HCT116 (cell line): ENCODE results near the gene BZW2. TPM values are rescaled to one million over a fixed set of nuclear protein-coding genes. Genes with fewer than 3 reads are reported as not detected.

Experiments used
- ATAC-seq: fragments of 200-7000 bp; cut with Tn5 transposase; 2 replicates; pipeline ENCODE4 v1.9.1; 2020; ENCODE audit warnings: mild to moderate bottlenecking, moderate library complexity
- BruUV-seq: library from RNA; stranded (reverse); fragments of 400-500 nt; replicated peaks from 2 replicates; lab custom pipeline; 2021; lab: Mats Ljungman, UMichigan
- CTCF ChIA-PET: fragments of 300-600 bp; sonication (Branson Sonifier 250); formaldehyde crosslinking; loops from one replicate; lab custom pipeline; 2021; ENCODE audit warnings: antibody characterized with exemption; lab: Charles Lee
- POLR2A ChIA-PET: fragments of 300-600, 350-600 bp; sonication (Branson Sonifier 250); formaldehyde crosslinking; loops from one replicate; lab custom pipeline; 2021; ENCODE audit warnings: antibody characterized with exemption; lab: Charles Lee
- RAD21 ChIA-PET, 2 experiments: fragments of 300-600 bp; sonication (Branson Sonifier 250); formaldehyde crosslinking; loops; one replicate each; lab custom pipeline; 2023; ENCODE audit warnings: low total read pairs in 2 of 2; ENCODE audit not compliant: uncharacterized antibody in 2 of 2, unreplicated experiment in 2 of 2, low non-redundant PET in 1 of 2; lab: Charles Lee
- DNase-seq: peaks from one replicate; pipeline ENCODE4 v3.0.0-alpha.2; 2010; ENCODE audit warnings: low read depth, low spot score
- H2AFZ ChIP-seq: fragments of 200-600 bp; shearing (Covaris generic), sonication (generic); 2 replicates; pipeline ENCODE4 v1.6.1; 2017; ENCODE audit warnings: low read depth, mixed run types, mixed read lengths, antibody characterized with exemption, low read length; ENCODE audit not compliant: poor library complexity, severe bottlenecking
- H3K27ac ChIP-seq: 2 replicates; pipeline ENCODE4 v1.5.1; 2012; ENCODE audit warnings: low read depth, low read length
- H3K27me3 ChIP-seq: fragments of 200-600 bp; sonication (generic); 2 replicates; pipeline ENCODE4 v1.6.1; 2016; ENCODE audit warnings: mixed run types, low read length, mixed read lengths; ENCODE audit not compliant: insufficient read depth
- H3K36me3 ChIP-seq, 2 experiments: fragments of 200-500 bp in 1 of 2; fragments of 200-600 bp in 1 of 2; sonication (Bioruptor generic) in 1 of 2; sonication (generic) in 1 of 2; 2 replicates each; pipeline versions ENCODE4 v1.5.1 to v1.6.1; 2014 to 2016; ENCODE audit warnings: low read length in 2 of 2, inconsistent platforms in 1 of 2, mixed read lengths in 1 of 2, mixed run types in 1 of 2; ENCODE audit not compliant: insufficient read depth in 2 of 2, control insufficient read depth in 1 of 2
- H3K4me1 ChIP-seq, 2 experiments: fragments of 200-600 bp in 1 of 2; sonication (generic) in 1 of 2; 2 replicates each; pipeline versions ENCODE4 v1.5.1 to v1.6.1; 2012 to 2017; ENCODE audit warnings: low read length in 2 of 2, inconsistent platforms in 1 of 2, mild to moderate bottlenecking in 1 of 2, mixed read lengths in 1 of 2, mixed run types in 1 of 2, moderate library complexity in 1 of 2; ENCODE audit not compliant: insufficient read depth in 2 of 2, control insufficient read depth in 1 of 2
- H3K4me2 ChIP-seq: fragments of 200-600 bp; sonication (generic); 2 replicates; pipeline ENCODE4 v1.6.1; 2017; ENCODE audit warnings: mixed run types, low read length, mixed read lengths
- H3K4me3 ChIP-seq, 2 experiments: fragments of 200-600 bp in 1 of 2; sonication (generic) in 1 of 2; replicated peaks in 1 of 2; 2 replicates each; pipeline ENCODE4 v1.5.1; 2011 to 2016; ENCODE audit warnings: low read length in 2 of 2, control low read depth in 1 of 2, low read depth in 1 of 2, mild to moderate bottlenecking in 1 of 2, mixed read lengths in 1 of 2, mixed run types in 1 of 2
- H3K79me2 ChIP-seq: fragments of 200-600 bp; sonication (generic); 2 replicates; pipeline ENCODE4 v1.6.1; 2017; ENCODE audit warnings: mild to moderate bottlenecking, mixed run types, low read length, moderate library complexity, mixed read lengths; ENCODE audit not compliant: insufficient read depth
- H3K9ac ChIP-seq: fragments of 200-600 bp; sonication (generic); 2 replicates; pipeline ENCODE4 v1.6.1; 2016; ENCODE audit warnings: low read length, mixed read lengths
- H3K9me2 ChIP-seq: fragments of 200-600 bp; sonication (generic), shearing (Covaris generic); 2 replicates; pipeline ENCODE4 v1.6.1; 2017; ENCODE audit warnings: mixed run types, mild to moderate bottlenecking, moderate library complexity; ENCODE audit not compliant: insufficient read depth
- H3K9me3 ChIP-seq, 2 experiments: fragments of 200-500 bp in 1 of 2; fragments of 200-600 bp in 1 of 2; sonication (Bioruptor generic) in 1 of 2; sonication (generic) in 1 of 2; 2 replicates each; pipeline ENCODE4 v1.6.1; 2014 to 2017; ENCODE audit warnings: low read length in 2 of 2, mixed read lengths in 2 of 2, inconsistent platforms in 1 of 2, low read depth in 1 of 2, mild to moderate bottlenecking in 1 of 2, mixed run types in 1 of 2, moderate library complexity in 1 of 2; ENCODE audit not compliant: control insufficient read depth in 1 of 2, insufficient read depth in 1 of 2
- H4K20me1 ChIP-seq: fragments of 200-600 bp; sonication (generic), shearing (Covaris generic); 2 replicates; pipeline ENCODE4 v1.6.1; 2017; ENCODE audit warnings: mixed run types, mild to moderate bottlenecking, moderate library complexity; ENCODE audit not compliant: insufficient read depth
- ATF3 ChIP-seq: IDR thresholded peaks from 2 replicates; pipeline ENCODE4 v1.6.1; 2012
- CBX3 ChIP-seq: IDR thresholded peaks from 2 replicates; pipeline ENCODE4 v1.6.1; 2012; ENCODE audit warnings: low read depth
- CTCF ChIP-seq, 3 experiments: fragments of 200-600 bp in 1 of 3; sonication (generic) in 1 of 3; IDR thresholded peaks in 2 of 3; conservative IDR thresholded peaks in 1 of 3; 2 replicates each; pipeline ENCODE4 v1.5.1; 2012 to 2017; ENCODE audit warnings: low read depth in 2 of 3, low read length in 2 of 3, antibody characterized with exemption in 1 of 3, borderline replicate concordance in 1 of 3, control low read depth in 1 of 3, mild to moderate bottlenecking in 1 of 3, mixed read lengths in 1 of 3, mixed run types in 1 of 3, moderate library complexity in 1 of 3; ENCODE audit not compliant: insufficient read depth in 1 of 3
- ELF1 ChIP-seq: IDR thresholded peaks from 2 replicates; pipeline ENCODE4 v1.6.1; 2012; ENCODE audit warnings: low read depth, borderline replicate concordance
- EZH2 ChIP-seq: fragments of 200-600 bp; sonication (generic); IDR thresholded peaks from 2 replicates; pipeline ENCODE4 v1.6.1; 2017; ENCODE audit warnings: antibody characterized with exemption, mixed run types
- EZH2phosphoT487 ChIP-seq: fragments of 200-600 bp; IDR thresholded peaks from 2 replicates; pipeline ENCODE4 v1.6.1; 2018; ENCODE audit warnings: antibody characterized with exemption, borderline replicate concordance
- FOSL1 ChIP-seq: IDR thresholded peaks from 2 replicates; pipeline ENCODE4 v1.6.1; 2012; ENCODE audit warnings: low read depth
- JUND ChIP-seq: IDR thresholded peaks from 2 replicates; pipeline ENCODE4 v1.6.1; 2012
- POLR2A ChIP-seq: IDR thresholded peaks from 2 replicates; pipeline ENCODE4 v1.7.0; 2011; ENCODE audit warnings: borderline replicate concordance; ENCODE audit not compliant: insufficient read depth, insufficient read length; ENCODE audit errors: extremely low read depth
- POLR2AphosphoS5 ChIP-seq: IDR thresholded peaks from 2 replicates; pipeline ENCODE4 v1.6.1; 2011; ENCODE audit warnings: mild to moderate bottlenecking, low read depth, low read length, moderate library complexity
- RAD21 ChIP-seq: IDR thresholded peaks from 2 replicates; pipeline ENCODE4 v1.6.1; 2012; ENCODE audit warnings: low read depth, mild to moderate bottlenecking
- REST ChIP-seq: IDR thresholded peaks from 2 replicates; pipeline ENCODE4 v1.6.1; 2012; ENCODE audit warnings: low read depth
- SP1 ChIP-seq: IDR thresholded peaks from 2 replicates; pipeline ENCODE4 v1.6.1; 2012; ENCODE audit warnings: low read depth
- SRF ChIP-seq: IDR thresholded peaks from 2 replicates; pipeline ENCODE4 v1.6.1; 2012; ENCODE audit warnings: low read depth
- TCF7L2 ChIP-seq: IDR thresholded peaks from 2 replicates; pipeline ENCODE4 v1.7.0; 2011; ENCODE audit warnings: borderline replicate concordance, inconsistent platforms; ENCODE audit not compliant: insufficient read depth, insufficient read length; ENCODE audit errors: extremely low read depth
- YY1 ChIP-seq: IDR thresholded peaks from 2 replicates; pipeline ENCODE4 v1.6.1; 2011; ENCODE audit warnings: low read length, low read depth, moderate library complexity, mild to moderate bottlenecking; ENCODE audit not compliant: insufficient replicate concordance; ENCODE audit errors: extremely low read depth
- ZBTB33 ChIP-seq: IDR thresholded peaks from 2 replicates; pipeline ENCODE4 v1.6.1; 2011; ENCODE audit warnings: mild to moderate bottlenecking, low read length, moderate library complexity; ENCODE audit not compliant: insufficient replicate concordance; ENCODE audit errors: extremely low read depth
- intact Hi-C: fragments of 100-400 bp; cut with micrococcal nuclease; formaldehyde crosslinking; loops from 2 replicates; pipeline ENCODE4 v1.10.0; 2022
- total RNA-seq: library from RNA; stranded (reverse); gene quantifications from one replicate; pipeline ENCODE4 v1.2.1, GENCODE V29; 2021; ENCODE audit not compliant: unreplicated experiment

The BZW2 gene
- total RNA-seq, 1 experiment from 2014 or later, result 119 TPM

GRCh38 chr7:16743236-16743635 is 97.3 kb downstream of the BZW2 start (continued):
- no peak for TF ChIP-seq POLR2AphosphoS5
- TF ChIP-seq CTCF (IDR thresholded peaks at IDR 0.05 in 2 of 3, conservative IDR thresholded peaks at IDR 0.05 in 1 of 3; ENCODE audit: borderline replicate concordance in 1 of 3, insufficient read depth in 1 of 3, low read depth in 2 of 3, low read length in 2 of 3), result no peak
- no peak for TF ChIP-seq EZH2phosphoT487

GRCh38 chr7:16744518-16745250 is 98.7 kb downstream of the BZW2 start:
- DNase-seq, result no peak
- no peaks in the 10 kb centered on the region for H3K9me3 ChIP-seq
- H3K9ac ChIP-seq, result no peak overlapping the region
- no peak overlapping the region for H3K27ac ChIP-seq
- no peak overlapping the region for H3K4me3 ChIP-seq
- H3K36me3 ChIP-seq, result no peaks in the 10 kb centered on the region
- BruUV-seq, result no TSS peak
- peaks cover 0 to 13% of the 10 kb centered on the region in 2 experiments; a peak in 2 of 4 replicates for H3K4me1 ChIP-seq
- intact Hi-C loops, result no loop called here
- no peak for ATAC-seq
- POLR2A ChIA-PET, result interaction anchor here (0.5 kb wide), 1 partner anchor 108 kb away, joined by 3 read pairs; no protein-coding TSS in a partner anchor
- H3K27me3 ChIP-seq, result no peaks in the 10 kb centered on the region
- RAD21 ChIA-PET, result no interaction called here
- H3K9me2 ChIP-seq, result no peaks in the 10 kb centered on the region
- H4K20me1 ChIP-seq, result no peaks in the 10 kb centered on the region
- no peaks in the 10 kb centered on the region for H3K79me2 ChIP-seq
- H2AFZ ChIP-seq, result no peak overlapping the region
- H3K4me2 ChIP-seq, result no peak overlapping the region
- CTCF ChIA-PET, result no interaction called here
- TF ChIP-seq ATF3 (no peak), REST (no peak), YY1 (no peak), SRF (no peak), JUND (no peak), ZBTB33 (no peak), RAD21 (no peak), ELF1 (no peak), FOSL1 (no peak), EZH2phosphoT487 (no peak), EZH2 (no peak), POLR2A (no peak), TCF7L2 (no peak), SP1 (no peak), CBX3 (no peak)
